GM12878 (cell line): Measurements from ENCODE around the gene PKNOX1. TPM values are rescaled to one million over a fixed set of nuclear protein-coding genes. Genes with fewer than 3 reads are reported as not detected.

Source experiments
- BCL11A ChIP-seq: IDR thresholded peaks from 2 replicates; pipeline ENCODE4 v1.6.1; 2011; ENCODE audit warnings: low read depth, low read length
- CBX5 ChIP-seq: sonication (generic); IDR thresholded peaks from 2 replicates; pipeline ENCODE4 v1.6.1; 2016; ENCODE audit warnings: low read depth, moderate library complexity, mild to moderate bottlenecking, inconsistent platforms
- CREB1 ChIP-seq: IDR thresholded peaks from 2 replicates; pipeline ENCODE4 v1.6.1; 2012; ENCODE audit warnings: low read depth, mild to moderate bottlenecking, inconsistent platforms
- EP300 ChIP-seq, 2 experiments: fragments of 150-350 bp in 1 of 2; IDR thresholded peaks; 2 replicates each; pipeline ENCODE4 v1.6.1; 2011 to 2012; ENCODE audit warnings: low read depth in 2 of 2, low read length in 2 of 2, borderline replicate concordance in 1 of 2, improper control_type of control experiment in 1 of 2, inconsistent platforms in 1 of 2; ENCODE audit not compliant: control insufficient read depth in 1 of 2
- EZH2 ChIP-seq: IDR thresholded peaks from 2 replicates; pipeline ENCODE4 v1.6.1; 2012; ENCODE audit warnings: low read depth, mild to moderate bottlenecking, control low read depth, inconsistent platforms, low read length, borderline replicate concordance; ENCODE audit not compliant: control insufficient read depth
- GATAD2B ChIP-seq: fragments of 450-650 bp; conservative IDR thresholded peaks from 2 replicates; pipeline ENCODE4 v1.6.1; 2017; ENCODE audit warnings: low read depth, mild to moderate bottlenecking, moderate library complexity
- KAT2A ChIP-seq: conservative IDR thresholded peaks from 2 replicates; pipeline ENCODE4 v1.6.1; 2011; ENCODE audit warnings: low read depth, low read length; ENCODE audit not compliant: control insufficient read depth
- KLF5 ChIP-seq: fragments of 450-650 bp; IDR thresholded peaks from 2 replicates; pipeline ENCODE4 v1.6.1; 2014; ENCODE audit warnings: mild to moderate bottlenecking; ENCODE audit not compliant: partially characterized antibody
- NR2F1 ChIP-seq: fragments of 450-650 bp; conservative IDR thresholded peaks from 2 replicates; pipeline ENCODE4 v1.6.1; 2017; ENCODE audit warnings: mild to moderate bottlenecking
- RCOR1 ChIP-seq: conservative IDR thresholded peaks from 2 replicates; pipeline ENCODE4 v1.6.1; 2012; ENCODE audit warnings: low read depth, low read length, improper control_type of control experiment
- RELA ChIP-seq: fragments of 450-650 bp; IDR thresholded peaks from 2 replicates; pipeline ENCODE4 v1.8.0; 2014; ENCODE audit warnings: borderline replicate concordance; ENCODE audit not compliant: partially characterized antibody
- SREBF2 ChIP-seq: IDR thresholded peaks from 2 replicates; pipeline ENCODE4 v1.6.1; 2012; ENCODE audit warnings: mild to moderate bottlenecking, low read length
- TCF12 ChIP-seq: IDR thresholded peaks from 2 replicates; pipeline ENCODE4 v1.6.1; 2011; ENCODE audit warnings: low read depth, mild to moderate bottlenecking, low read length
- ZSCAN29 ChIP-seq: fragments of 450-650 bp; IDR thresholded peaks from 2 replicates; pipeline ENCODE4 v1.6.1; 2017; ENCODE audit warnings: mild to moderate bottlenecking, moderate library complexity
- polyA plus RNA-seq, 11 experiments: library from polyadenylated mRNA; depleted of rRNA in 4 of 11; unstranded in 6 of 11; stranded (reverse) in 5 of 11; fragments of >200 nt; fragmentation: Nextera tagmentation in 4 of 11; fragmentation: Illumina TruSeq in 1 of 11; extraction: Ambion mirVana in 4 of 11; extraction: Trizol in 1 of 11; gene quantifications; 1 replicate in 1 of 11; 2 replicates in 10 of 11; pipeline versions ENCODE4 v1.2.1 to v1.2.3, GENCODE V29; 2011 to 2016; ENCODE audit warnings: inconsistent platforms in 2 of 11, missing spikeins in 2 of 11, low read depth in 1 of 11
- total RNA-seq, 4 experiments: library from RNA; depleted of rRNA in 3 of 4; stranded (reverse); fragments of >200 nt in 3 of 4; fragmentation: Illumina TruSeq in 1 of 4; extraction: Trizol in 1 of 4; gene quantifications; 2 replicates each; pipeline versions ENCODE4 v1.2.1 to v1.2.3, GENCODE V29; 2013 to 2021
- TF ChIP-seq, protein P1 (sequence below): IDR thresholded peaks from 2 replicates; pipeline ENCODE4 v1.6.1; 2012; ENCODE audit warnings: low read depth, low read length, improper control_type of control experiment
- TF ChIP-seq, protein P2 (sequence below): fragments of 450-650 bp; IDR thresholded peaks from 2 replicates; pipeline ENCODE4 v1.6.1; 2018; ENCODE audit warnings: borderline replicate concordance, mild to moderate bottlenecking; ENCODE audit not compliant: partially characterized antibody
- TF ChIP-seq, protein P3 (sequence below): fragments of 150-350 bp; IDR thresholded peaks from 2 replicates; pipeline ENCODE4 v1.6.1; 2016; ENCODE audit warnings: low read depth, low read length
- TF ChIP-seq, protein P4 (sequence below): IDR thresholded peaks from 2 replicates; pipeline ENCODE4 v1.6.1; 2011; ENCODE audit warnings: borderline replicate concordance, low read depth, mild to moderate bottlenecking, moderate library complexity, low read length; ENCODE audit not compliant: insufficient read depth, poor library complexity, severe bottlenecking
- TF ChIP-seq, protein P5 (sequence below): IDR thresholded peaks from 2 replicates; pipeline ENCODE4 v1.6.1; 2011; ENCODE audit warnings: low read depth, low read length, improper control_type of control experiment, borderline replicate concordance

The PKNOX1 gene
- total and polyA plus RNA-seq, 10 of the 15 experiments (the other 5 are each of a cell fraction or from before 2014, with no cell fraction given) = 6.9 to 23.7 (median 13.2) TPM

DNA sequence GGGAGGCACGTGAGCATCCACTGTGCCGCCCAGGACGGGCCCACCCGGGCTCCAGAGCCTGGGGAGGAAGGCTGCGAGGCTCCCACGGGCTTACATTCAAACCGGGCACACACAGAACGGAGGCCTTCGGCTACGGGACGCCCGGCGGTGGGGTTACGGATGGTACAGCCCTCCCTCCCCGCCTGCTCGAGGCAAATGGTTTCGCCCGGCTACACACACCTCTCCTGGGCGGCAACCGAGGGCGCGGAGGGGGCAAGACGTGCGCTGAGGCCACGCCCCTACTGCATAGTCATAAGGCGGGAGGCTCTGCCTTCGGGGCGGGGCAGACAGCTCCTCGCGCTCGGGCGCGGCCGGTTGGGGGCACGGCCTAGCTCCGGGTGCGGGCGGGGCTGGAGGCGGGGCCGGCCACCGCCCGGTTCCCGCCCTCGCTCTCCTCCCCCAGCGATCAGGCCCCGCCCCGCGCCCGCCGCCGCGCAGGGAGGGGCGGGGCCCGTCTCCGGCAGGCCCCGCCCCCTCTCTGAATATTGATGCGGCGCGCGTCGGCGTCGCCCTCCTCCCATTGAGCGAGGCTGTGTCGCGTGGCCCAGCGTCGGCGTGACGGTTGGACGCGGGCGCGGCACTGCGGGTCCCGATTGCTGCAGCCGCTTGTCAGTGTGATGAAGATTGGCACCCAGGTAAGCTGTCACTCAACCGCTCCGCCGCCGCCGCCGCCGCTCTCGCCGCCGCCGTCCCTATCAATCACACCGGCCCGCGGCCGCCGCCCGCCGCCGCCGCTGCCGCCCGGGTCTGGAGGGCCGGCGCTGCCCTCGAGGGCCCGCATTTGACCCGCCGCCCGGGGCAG, at the start of gene PKNOX1 (continued):
- TF ChIP-seq EP300 (IDR thresholded peaks at IDR 0.05; ENCODE audit: borderline replicate concordance in 1 of 2, control insufficient read depth in 1 of 2, low read depth in 2 of 2, low read length in 2 of 2) = no peak
- TF ChIP-seq, protein P1, sequence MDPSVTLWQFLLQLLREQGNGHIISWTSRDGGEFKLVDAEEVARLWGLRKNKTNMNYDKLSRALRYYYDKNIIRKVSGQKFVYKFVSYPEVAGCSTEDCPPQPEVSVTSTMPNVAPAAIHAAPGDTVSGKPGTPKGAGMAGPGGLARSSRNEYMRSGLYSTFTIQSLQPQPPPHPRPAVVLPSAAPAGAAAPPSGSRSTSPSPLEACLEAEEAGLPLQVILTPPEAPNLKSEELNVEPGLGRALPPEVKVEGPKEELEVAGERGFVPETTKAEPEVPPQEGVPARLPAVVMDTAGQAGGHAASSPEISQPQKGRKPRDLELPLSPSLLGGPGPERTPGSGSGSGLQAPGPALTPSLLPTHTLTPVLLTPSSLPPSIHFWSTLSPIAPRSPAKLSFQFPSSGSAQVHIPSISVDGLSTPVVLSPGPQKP = 0 out of 2 replicates have a peak, but pooled peaks have one; percentile 7
- peak; percentile 35 for TF ChIP-seq NR2F1
- TF ChIP-seq CREB1 = peak; percentile 97
- TF ChIP-seq KAT2A = no peak
- 0 out of 2 replicates have a peak, but pooled peaks have one; percentile 21 for TF ChIP-seq RCOR1
- TF ChIP-seq RELA = peak; percentile 42
- TF ChIP-seq, protein P2, sequence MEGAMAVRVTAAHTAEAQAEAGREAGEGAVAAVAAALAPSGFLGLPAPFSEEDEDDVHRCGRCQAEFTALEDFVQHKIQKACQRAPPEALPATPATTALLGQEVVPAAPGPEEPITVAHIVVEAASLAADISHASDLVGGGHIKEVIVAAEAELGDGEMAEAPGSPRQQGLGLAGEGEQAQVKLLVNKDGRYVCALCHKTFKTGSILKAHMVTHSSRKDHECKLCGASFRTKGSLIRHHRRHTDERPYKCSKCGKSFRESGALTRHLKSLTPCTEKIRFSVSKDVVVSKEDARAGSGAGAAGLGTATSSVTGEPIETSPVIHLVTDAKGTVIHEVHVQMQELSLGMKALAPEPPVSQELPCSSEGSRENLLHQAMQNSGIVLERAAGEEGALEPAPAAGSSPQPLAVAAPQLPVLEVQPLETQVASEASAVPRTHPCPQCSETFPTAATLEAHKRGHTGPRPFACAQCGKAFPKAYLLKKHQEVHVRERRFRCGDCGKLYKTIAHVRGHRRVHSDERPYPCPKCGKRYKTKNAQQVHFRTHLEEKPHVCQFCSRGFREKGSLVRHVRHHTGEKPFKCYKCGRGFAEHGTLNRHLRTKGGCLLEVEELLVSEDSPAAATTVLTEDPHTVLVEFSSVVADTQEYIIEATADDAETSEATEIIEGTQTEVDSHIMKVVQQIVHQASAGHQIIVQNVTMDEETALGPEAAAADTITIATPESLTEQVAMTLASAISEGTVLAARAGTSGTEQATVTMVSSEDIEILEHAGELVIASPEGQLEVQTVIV = peak; percentile 19
- TF ChIP-seq EZH2 = no peak
- 0 out of 2 replicates have a peak, but pooled peaks have one; percentile 33 for TF ChIP-seq TCF12
- no peak for TF ChIP-seq CBX5
- TF ChIP-seq, protein P3, sequence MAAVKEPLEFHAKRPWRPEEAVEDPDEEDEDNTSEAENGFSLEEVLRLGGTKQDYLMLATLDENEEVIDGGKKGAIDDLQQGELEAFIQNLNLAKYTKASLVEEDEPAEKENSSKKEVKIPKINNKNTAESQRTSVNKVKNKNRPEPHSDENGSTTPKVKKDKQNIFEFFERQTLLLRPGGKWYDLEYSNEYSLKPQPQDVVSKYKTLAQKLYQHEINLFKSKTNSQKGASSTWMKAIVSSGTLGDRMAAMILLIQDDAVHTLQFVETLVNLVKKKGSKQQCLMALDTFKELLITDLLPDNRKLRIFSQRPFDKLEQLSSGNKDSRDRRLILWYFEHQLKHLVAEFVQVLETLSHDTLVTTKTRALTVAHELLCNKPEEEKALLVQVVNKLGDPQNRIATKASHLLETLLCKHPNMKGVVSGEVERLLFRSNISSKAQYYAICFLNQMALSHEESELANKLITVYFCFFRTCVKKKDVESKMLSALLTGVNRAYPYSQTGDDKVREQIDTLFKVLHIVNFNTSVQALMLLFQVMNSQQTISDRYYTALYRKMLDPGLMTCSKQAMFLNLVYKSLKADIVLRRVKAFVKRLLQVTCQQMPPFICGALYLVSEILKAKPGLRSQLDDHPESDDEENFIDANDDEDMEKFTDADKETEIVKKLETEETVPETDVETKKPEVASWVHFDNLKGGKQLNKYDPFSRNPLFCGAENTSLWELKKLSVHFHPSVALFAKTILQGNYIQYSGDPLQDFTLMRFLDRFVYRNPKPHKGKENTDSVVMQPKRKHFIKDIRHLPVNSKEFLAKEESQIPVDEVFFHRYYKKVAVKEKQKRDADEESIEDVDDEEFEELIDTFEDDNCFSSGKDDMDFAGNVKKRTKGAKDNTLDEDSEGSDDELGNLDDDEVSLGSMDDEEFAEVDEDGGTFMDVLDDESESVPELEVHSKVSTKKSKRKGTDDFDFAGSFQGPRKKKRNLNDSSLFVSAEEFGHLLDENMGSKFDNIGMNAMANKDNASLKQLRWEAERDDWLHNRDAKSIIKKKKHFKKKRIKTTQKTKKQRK = no peak
- no peak for TF ChIP-seq SREBF2
- TF ChIP-seq, protein P4, sequence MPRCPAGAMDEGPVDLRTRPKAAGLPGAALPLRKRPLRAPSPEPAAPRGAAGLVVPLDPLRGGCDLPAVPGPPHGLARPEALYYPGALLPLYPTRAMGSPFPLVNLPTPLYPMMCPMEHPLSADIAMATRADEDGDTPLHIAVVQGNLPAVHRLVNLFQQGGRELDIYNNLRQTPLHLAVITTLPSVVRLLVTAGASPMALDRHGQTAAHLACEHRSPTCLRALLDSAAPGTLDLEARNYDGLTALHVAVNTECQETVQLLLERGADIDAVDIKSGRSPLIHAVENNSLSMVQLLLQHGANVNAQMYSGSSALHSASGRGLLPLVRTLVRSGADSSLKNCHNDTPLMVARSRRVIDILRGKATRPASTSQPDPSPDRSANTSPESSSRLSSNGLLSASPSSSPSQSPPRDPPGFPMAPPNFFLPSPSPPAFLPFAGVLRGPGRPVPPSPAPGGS = no peak
- 0 out of 2 replicates have a peak, but pooled peaks have one; percentile 12 for TF ChIP-seq GATAD2B
- TF ChIP-seq ZSCAN29 = no peak
- TF ChIP-seq, protein P5, sequence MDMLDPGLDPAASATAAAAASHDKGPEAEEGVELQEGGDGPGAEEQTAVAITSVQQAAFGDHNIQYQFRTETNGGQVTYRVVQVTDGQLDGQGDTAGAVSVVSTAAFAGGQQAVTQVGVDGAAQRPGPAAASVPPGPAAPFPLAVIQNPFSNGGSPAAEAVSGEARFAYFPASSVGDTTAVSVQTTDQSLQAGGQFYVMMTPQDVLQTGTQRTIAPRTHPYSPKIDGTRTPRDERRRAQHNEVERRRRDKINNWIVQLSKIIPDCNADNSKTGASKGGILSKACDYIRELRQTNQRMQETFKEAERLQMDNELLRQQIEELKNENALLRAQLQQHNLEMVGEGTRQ = peak; percentile 61
- no peak for TF ChIP-seq BCL11A
- TF ChIP-seq KLF5 = peak; percentile 99
